CD4-positive, alpha-beta T cell (primary cell): ENCODE measurements around the gene ZBTB5. TPM values are rescaled to one million over a fixed set of nuclear protein-coding genes. Genes with fewer than 3 reads are reported as not detected.

Experiments used
- ATAC-seq: fragments of 200-7000 bp; cut with Tn5 transposase; one replicate; pipeline ENCODE4 v1.10.0; 2022; ENCODE audit warnings: mild to moderate bottlenecking; ENCODE audit not compliant: poor library complexity
- CTCF ChIA-PET: fragments of 350-600 bp; sonication (Branson Sonifier 250); formaldehyde crosslinking; loops from one replicate; lab custom pipeline; 2021; ENCODE audit warnings: antibody characterized with exemption, inconsistent platforms; lab: Charles Lee
- POLR2A ChIA-PET: fragments of 350-600 bp; sonication (Branson Sonifier 250); formaldehyde crosslinking; loops from one replicate; lab custom pipeline; 2021; ENCODE audit warnings: antibody characterized with exemption, inconsistent platforms; lab: Charles Lee
- DNase-seq, 14 experiments: peaks; one replicate each; pipeline ENCODE4 v3.0.0-alpha.2; 2013 to 2020; ENCODE audit warnings: mixed read lengths in 2 of 14
- H3K27ac ChIP-seq, 2 donors: one replicate each; pipeline versions ENCODE4 v1.5.1 to v1.7.0; 2013; ENCODE audit warnings: low read length in 2 of 2, low read depth in 1 of 2, mild to moderate bottlenecking in 1 of 2
- H3K27me3 ChIP-seq, 2 experiments: 1 replicate in 1 of 2; 2 replicates in 1 of 2; pipeline versions ENCODE4 v1.6.1 to v1.7.0; 2013; ENCODE audit warnings: low read length in 2 of 2, control low read depth in 1 of 2, mild to moderate bottlenecking in 1 of 2, moderate library complexity in 1 of 2; ENCODE audit not compliant: insufficient read depth in 2 of 2, control insufficient read depth in 1 of 2
- H3K36me3 ChIP-seq: one replicate; pipeline ENCODE4 v1.6.1; 2013; ENCODE audit warnings: low read length, control low read depth; ENCODE audit not compliant: insufficient read depth
- H3K4me1 ChIP-seq: one replicate; pipeline ENCODE4 v1.6.1; 2013; ENCODE audit warnings: low read length, control low read depth; ENCODE audit not compliant: insufficient read depth
- H3K4me3 ChIP-seq: one replicate; pipeline ENCODE4 v1.5.1; 2013; ENCODE audit warnings: mild to moderate bottlenecking, low read length, moderate library complexity
- H3K9me3 ChIP-seq, 2 experiments: 1 replicate in 1 of 2; 2 replicates in 1 of 2; pipeline versions ENCODE4 v1.6.1 to v1.7.0; 2013; ENCODE audit warnings: low read length in 2 of 2, mild to moderate bottlenecking in 2 of 2, control low read depth in 1 of 2, moderate library complexity in 1 of 2; ENCODE audit not compliant: control insufficient read depth in 1 of 2, insufficient read depth in 1 of 2
- H3K27ac Mint-ChIP-seq: one replicate; pipeline ENCODE4 v1.8.0; 2020; ENCODE audit warnings: mixed read lengths
- H3K27me3 Mint-ChIP-seq: one replicate; pipeline ENCODE4 v1.8.0; 2021; ENCODE audit warnings: mixed read lengths
- H3K36me3 Mint-ChIP-seq: one replicate; pipeline ENCODE4 v1.8.0; 2021; ENCODE audit warnings: low read depth, mixed read lengths
- H3K4me1 Mint-ChIP-seq: one replicate; pipeline ENCODE4 v1.8.0; 2021; ENCODE audit warnings: low read depth, mixed read lengths
- H3K4me3 Mint-ChIP-seq: one replicate; pipeline ENCODE4 v1.8.0; 2020; ENCODE audit warnings: mild to moderate bottlenecking, mixed read lengths
- H3K9me3 Mint-ChIP-seq: one replicate; pipeline ENCODE4 v1.8.0; 2020; ENCODE audit warnings: mixed read lengths
- intact Hi-C, 2 experiments: fragments of 100-400 bp; cut with DNase I in 1 of 2; cut with micrococcal nuclease in 1 of 2; formaldehyde crosslinking; loops; one replicate each; pipeline versions ENCODE4 v1.15.1 to v1.9.0; 2023 to 2025; cut with DNase I, micrococcal nuclease
- total RNA-seq, 174 experiments: library from RNA in 2 of 174; stranded (reverse) in 2 of 174; gene quantifications; one replicate each; pipeline ENCODE4 v1.2.3 and lab custom pipeline; 2021 to 2026
- TF ChIP-seq, protein P1 (sequence below): fragments of 200-600 bp; IDR thresholded peaks from one replicate; pipeline ENCODE4 v1.8.0; 2022; ENCODE audit warnings: antibody characterized with exemption, mild to moderate bottlenecking

The ZBTB5 gene
- total RNA-seq, 2 experiments from 2014 or later = 21.3 to 22.0 TPM

DNA sequence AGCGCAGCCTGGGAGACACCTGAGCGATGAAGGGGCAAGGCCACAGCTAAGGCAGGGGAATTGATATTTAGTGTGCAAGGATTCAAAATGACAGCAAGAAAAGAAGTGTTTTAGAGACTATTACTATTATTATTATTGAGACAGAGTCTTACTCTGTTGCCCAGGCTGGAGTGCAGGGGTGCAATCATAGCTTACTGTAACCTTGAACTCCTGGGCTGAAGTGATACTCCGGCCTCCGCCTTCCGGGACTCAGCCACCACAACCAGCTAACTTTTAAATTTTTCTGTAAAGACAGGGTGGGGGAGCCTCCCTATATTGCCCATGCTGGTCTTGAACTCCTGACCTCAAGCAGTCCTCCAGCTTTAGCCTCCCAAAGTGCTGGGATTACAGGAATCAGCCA lies 46.0 kb downstream of the ZBTB5 start:
- ChIA-PET CTCF (no interaction called here), POLR2A (no interaction called here)
- peak overlapping the region; percentile 38 for H3K4me3 Mint-ChIP-seq
- intact Hi-C loops = no loop called here
- peaks cover 5% of the 10 kb centered on the region for H3K36me3 Mint-ChIP-seq
- Histone ChIP-seq H3K27me3 (no peaks in the 10 kb centered on the region), H3K4me3 (no peak overlapping the region), H3K27ac (no peak overlapping the region), H3K36me3 (no peaks in the 10 kb centered on the region), H3K4me1 (peaks cover 32% of the 10 kb centered on the region), H3K9me3 (no peaks in the 10 kb centered on the region)
- DNase-seq (no peak), ATAC-seq (no peak)
- H3K4me1 Mint-ChIP-seq = peaks cover 30% of the 10 kb centered on the region
- H3K9me3 Mint-ChIP-seq = no peaks in the 10 kb centered on the region
- H3K27me3 Mint-ChIP-seq = no peaks in the 10 kb centered on the region
- H3K27ac Mint-ChIP-seq = no peak overlapping the region
- TF ChIP-seq, protein P1, sequence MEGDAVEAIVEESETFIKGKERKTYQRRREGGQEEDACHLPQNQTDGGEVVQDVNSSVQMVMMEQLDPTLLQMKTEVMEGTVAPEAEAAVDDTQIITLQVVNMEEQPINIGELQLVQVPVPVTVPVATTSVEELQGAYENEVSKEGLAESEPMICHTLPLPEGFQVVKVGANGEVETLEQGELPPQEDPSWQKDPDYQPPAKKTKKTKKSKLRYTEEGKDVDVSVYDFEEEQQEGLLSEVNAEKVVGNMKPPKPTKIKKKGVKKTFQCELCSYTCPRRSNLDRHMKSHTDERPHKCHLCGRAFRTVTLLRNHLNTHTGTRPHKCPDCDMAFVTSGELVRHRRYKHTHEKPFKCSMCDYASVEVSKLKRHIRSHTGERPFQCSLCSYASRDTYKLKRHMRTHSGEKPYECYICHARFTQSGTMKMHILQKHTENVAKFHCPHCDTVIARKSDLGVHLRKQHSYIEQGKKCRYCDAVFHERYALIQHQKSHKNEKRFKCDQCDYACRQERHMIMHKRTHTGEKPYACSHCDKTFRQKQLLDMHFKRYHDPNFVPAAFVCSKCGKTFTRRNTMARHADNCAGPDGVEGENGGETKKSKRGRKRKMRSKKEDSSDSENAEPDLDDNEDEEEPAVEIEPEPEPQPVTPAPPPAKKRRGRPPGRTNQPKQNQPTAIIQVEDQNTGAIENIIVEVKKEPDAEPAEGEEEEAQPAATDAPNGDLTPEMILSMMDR = no peak

DNA sequence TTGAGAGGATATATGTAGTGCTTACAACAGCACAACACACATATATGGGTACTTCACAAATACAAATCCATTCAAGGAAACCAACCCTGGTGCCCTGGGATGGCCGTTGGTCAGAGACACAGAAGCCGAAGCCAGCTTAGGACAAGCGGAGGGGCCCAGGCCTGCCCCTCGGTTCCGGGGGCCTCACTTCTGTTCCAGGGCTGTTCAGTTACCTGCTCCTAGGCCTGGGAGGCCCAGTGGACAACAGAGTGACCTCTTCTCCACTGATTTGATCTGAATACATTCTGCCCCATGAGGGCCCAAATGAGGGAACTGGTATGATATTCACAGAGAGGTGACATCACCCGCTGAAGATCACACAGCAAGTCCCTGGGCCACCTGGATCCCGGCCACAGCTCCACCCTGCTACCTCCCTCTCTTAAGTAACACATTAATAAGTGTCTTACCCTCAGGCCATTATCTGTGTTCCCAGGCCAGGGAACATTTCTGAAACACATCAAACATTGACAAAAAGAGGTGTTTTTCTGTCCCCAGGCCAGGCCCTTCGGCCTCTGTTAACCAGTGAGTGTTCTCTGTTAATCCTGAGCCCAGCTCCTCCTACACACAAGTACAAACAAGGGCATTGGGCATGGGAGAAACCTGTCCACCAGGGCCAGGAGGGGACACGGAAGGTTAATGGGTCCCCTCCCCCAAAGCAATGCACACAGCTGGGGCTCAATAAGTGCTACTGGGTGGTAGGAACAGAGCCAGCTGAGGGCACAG lies 47.2 kb downstream of the ZBTB5 start:
- intact Hi-C loops = no loop called here
- H3K4me3 Mint-ChIP-seq = no peak overlapping the region

DNA sequence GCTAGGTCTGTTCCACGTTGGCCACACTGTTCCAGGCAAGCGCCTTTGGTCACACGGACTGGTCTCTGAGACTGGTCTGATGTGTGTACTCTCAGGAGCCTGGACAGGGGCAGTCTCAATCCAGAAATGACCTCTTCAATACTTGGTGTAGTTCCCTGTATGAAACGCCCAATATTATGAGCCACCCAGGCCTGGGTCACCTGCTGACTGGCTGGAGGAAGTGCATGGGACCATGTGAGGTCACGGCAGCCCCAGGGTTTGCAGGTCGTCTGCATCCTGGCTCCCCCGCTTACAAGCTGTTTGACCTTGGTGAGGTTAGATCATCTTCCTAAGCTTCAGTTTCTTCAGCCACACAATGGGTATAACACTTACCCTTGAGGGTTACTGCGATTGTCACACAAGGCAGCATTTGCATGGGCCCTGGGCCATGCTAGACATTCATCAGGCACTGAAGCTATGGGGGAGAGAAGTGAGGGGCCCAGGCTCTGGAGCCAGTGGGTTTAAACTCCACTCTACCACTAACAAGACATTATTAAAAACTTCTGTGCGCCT lies 47.9 kb downstream of the ZBTB5 start:
- ChIA-PET POLR2A (no interaction called here), CTCF (no interaction called here)
- ATAC-seq = no peak
- Mint-ChIP-seq H3K36me3 (peaks cover 2% of the 10 kb centered on the region), H3K9me3 (no peaks in the 10 kb centered on the region), H3K4me1 (peaks cover 14% of the 10 kb centered on the region), H3K27ac (no peak overlapping the region), H3K4me3 (no peak overlapping the region), H3K27me3 (no peaks in the 10 kb centered on the region)
- Histone ChIP-seq H3K9me3 (no peaks in the 10 kb centered on the region), H3K4me3 (no peak overlapping the region), H3K36me3 (no peaks in the 10 kb centered on the region), H3K27ac (no peak overlapping the region), H3K4me1 (peaks cover 15% of the 10 kb centered on the region), H3K27me3 (no peaks in the 10 kb centered on the region)
- DNase-seq = no peak
- TF ChIP-seq, protein P1 = no peak
- intact Hi-C loops = no loop called here

More for the DNA sequence above, 47.2 kb downstream of the ZBTB5 start:
- no peaks in the 10 kb centered on the region for H3K36me3 ChIP-seq
- Mint-ChIP-seq H3K9me3 (no peaks in the 10 kb centered on the region), H3K36me3 (peaks cover 5% of the 10 kb centered on the region), H3K27ac (no peak overlapping the region), H3K4me1 (peaks cover 19% of the 10 kb centered on the region), H3K27me3 (no peaks in the 10 kb centered on the region)
- no peak overlapping the region for H3K4me3 ChIP-seq
- H3K27ac ChIP-seq = no peak overlapping the region
- ChIA-PET CTCF (no interaction called here), POLR2A (no interaction called here)
- no peaks in the 10 kb centered on the region for H3K27me3 ChIP-seq
- DNase-seq (no peak), ATAC-seq (no peak)
- H3K9me3 ChIP-seq = no peaks in the 10 kb centered on the region
- TF ChIP-seq, protein P1 = no peak
- H3K4me1 ChIP-seq = peaks cover 20% of the 10 kb centered on the region
